GM12878 (cell line): ENCODE results near the gene PDSS2. TPM values are rescaled to one million over a fixed set of nuclear protein-coding genes. Genes with fewer than 3 reads are reported as not detected.
A peak's percentile ranks its signal among the peaks of the same experiment; 100 is the strongest.

Source experiments
- ATAC-seq: fragments of 200-7000 bp; cut with Tn5 transposase; 3 replicates; pipeline ENCODE4 v1.9.1; 2020; ENCODE audit warnings: mild to moderate bottlenecking, moderate library complexity
- BruUV-seq: library from RNA; stranded (reverse); fragments of 400-500 nt; replicated peaks from 2 replicates; lab custom pipeline; 2021; lab: Mats Ljungman, UMichigan
- CTCF ChIA-PET: fragments of 300-600 bp; sonication (Branson Sonifier 250); formaldehyde crosslinking; extraction: SDS; loops from one replicate; lab custom pipeline; 2021; ENCODE audit warnings: inconsistent platforms; lab: Yijun Ruan, JAX
- POLR2A ChIA-PET: fragments of 350-600 bp; formaldehyde crosslinking; extraction: SDS; loops from one replicate; lab custom pipeline; 2021; ENCODE audit warnings: inconsistent platforms; lab: Charles Lee
- RAD21 ChIA-PET: fragments of 300-600 bp; sonication (Branson Sonifier 250); formaldehyde crosslinking; loops from one replicate; lab custom pipeline; 2023; ENCODE audit warnings: antibody characterized with exemption; ENCODE audit not compliant: unreplicated experiment; lab: Charles Lee
- SMC1A ChIA-PET: fragments of 300-600 bp; sonication (Branson Sonifier 250); formaldehyde crosslinking; loops from one replicate; lab custom pipeline; 2023; ENCODE audit not compliant: unreplicated experiment, uncharacterized antibody; lab: Charles Lee
- DNase-seq: peaks from one replicate; pipeline ENCODE4 v3.0.0-alpha.2; 2011; ENCODE audit warnings: low read depth, low spot score
- FAIRE-seq: peaks from 3 replicates; lab custom pipeline; 2011; peaks lifted over from hg19 to GRCh38; lab: Jason Lieb, UNC
- H2AFZ ChIP-seq: 2 replicates; pipeline ENCODE4 v1.6.0; 2011; ENCODE audit warnings: low read depth, low read length, control low read depth; ENCODE audit not compliant: control insufficient read depth
- H3K27ac ChIP-seq: 2 replicates; pipeline ENCODE4 v1.5.1; 2011; ENCODE audit warnings: control low read depth; ENCODE audit not compliant: control insufficient read depth, insufficient read depth
- H3K27me3 ChIP-seq, 2 experiments: replicated peaks in 1 of 2; 2 replicates each; pipeline versions ENCODE4 v1.6.0 to v1.6.1; 2011; ENCODE audit warnings: low read length in 1 of 2; ENCODE audit not compliant: control insufficient read depth in 2 of 2, insufficient read depth in 2 of 2
- H3K36me3 ChIP-seq, 2 experiments: 2 replicates each; pipeline ENCODE4 v1.5.1; 2011; ENCODE audit warnings: low read length in 1 of 2; ENCODE audit not compliant: control insufficient read depth in 2 of 2, insufficient read depth in 2 of 2
- H3K4me1 ChIP-seq: 2 replicates; pipeline ENCODE4 v1.6.1; 2011; ENCODE audit warnings: mild to moderate bottlenecking, low read length, moderate library complexity, mixed read lengths; ENCODE audit not compliant: control insufficient read depth, insufficient read depth
- H3K4me2 ChIP-seq: 2 replicates; pipeline ENCODE4 v1.6.0; 2011; ENCODE audit warnings: control low read depth; ENCODE audit not compliant: control insufficient read depth, insufficient read depth
- H3K4me3 ChIP-seq: fragments of 200-600 bp; sonication (generic); 2 replicates; pipeline ENCODE4 v1.5.1; 2016
- H3K79me2 ChIP-seq: 2 replicates; pipeline ENCODE4 v1.6.0; 2011; ENCODE audit warnings: low read length; ENCODE audit not compliant: control insufficient read depth, insufficient read depth
- H3K9ac ChIP-seq: 2 replicates; pipeline ENCODE4 v1.8.0; 2011; ENCODE audit warnings: low read length, control low read depth, mixed read lengths; ENCODE audit not compliant: control insufficient read depth, insufficient read depth
- H3K9me3 ChIP-seq: replicated peaks from 3 replicates; pipeline ENCODE4 v1.5.1; 2011; ENCODE audit warnings: mild to moderate bottlenecking, low read length; ENCODE audit not compliant: control insufficient read depth, insufficient read depth
- H4K20me1 ChIP-seq: 2 replicates; pipeline ENCODE4 v1.6.0; 2011; ENCODE audit not compliant: control insufficient read depth, insufficient read depth
- CBX5 ChIP-seq: sonication (generic); IDR thresholded peaks from 2 replicates; pipeline ENCODE4 v1.6.1; 2016; ENCODE audit warnings: low read depth, moderate library complexity, mild to moderate bottlenecking, inconsistent platforms
- IKZF2 ChIP-seq, 2 experiments: fragments of 450-650 bp; IDR thresholded peaks; 2 replicates each; pipeline ENCODE4 v1.6.1; 2017; ENCODE audit warnings: mild to moderate bottlenecking in 2 of 2, moderate library complexity in 2 of 2
- MXI1 ChIP-seq: fragments of 150-350 bp; IDR thresholded peaks from 2 replicates; pipeline ENCODE4 v1.6.1; 2011; ENCODE audit warnings: low read depth, mild to moderate bottlenecking, inconsistent platforms, low read length, improper control_type of control experiment
- NFYB ChIP-seq: IDR thresholded peaks from 2 replicates; pipeline ENCODE4 v1.6.1; 2011; ENCODE audit warnings: low read depth, mild to moderate bottlenecking, low read length, improper control_type of control experiment, moderate library complexity; ENCODE audit not compliant: insufficient read depth
- ZNF207 ChIP-seq: fragments of 450-650 bp; IDR thresholded peaks from 2 replicates; pipeline ENCODE4 v1.6.1; 2014; ENCODE audit warnings: antibody characterized with exemption, mild to moderate bottlenecking, borderline replicate concordance
- WGBS: methylation state at CpG from one replicate; pipeline ENCODE4 v1.1.6; 2016; ENCODE audit warnings: low lambda C conversion rate; ENCODE audit not compliant: insufficient replicate concordance, insufficient coverage; ENCODE audit errors: missing lambda C conversion rate; 5-methylcytosine and 5-hydroxymethylcytosine counted together
- in situ Hi-C: fragments of 300-500 bp; cut with MboI; formaldehyde crosslinking; loops from 9 replicates; pipeline ENCODE4 v1.14.3; 2018; ENCODE audit warnings: mixed read lengths
- intact Hi-C: fragments of 100-400 bp; cut with micrococcal nuclease; formaldehyde crosslinking; loops from one replicate; pipeline ENCODE4 v1.14.2; 2022; ENCODE audit not compliant: unreplicated experiment
- polyA plus RNA-seq, 11 experiments: library from polyadenylated mRNA; depleted of rRNA in 4 of 11; unstranded in 6 of 11; stranded (reverse) in 5 of 11; fragments of >200 nt; fragmentation: Nextera tagmentation in 4 of 11; fragmentation: Illumina TruSeq in 1 of 11; extraction: Ambion mirVana in 4 of 11; extraction: Trizol in 1 of 11; gene quantifications; 1 replicate in 1 of 11; 2 replicates in 10 of 11; pipeline versions ENCODE4 v1.2.1 to v1.2.3, GENCODE V29; 2011 to 2016; ENCODE audit warnings: inconsistent platforms in 2 of 11, missing spikeins in 2 of 11, low read depth in 1 of 11
- total RNA-seq, 4 experiments: library from RNA; depleted of rRNA in 3 of 4; stranded (reverse); fragments of >200 nt in 3 of 4; fragmentation: Illumina TruSeq in 1 of 4; extraction: Trizol in 1 of 4; gene quantifications; 2 replicates each; pipeline versions ENCODE4 v1.2.1 to v1.2.3, GENCODE V29; 2013 to 2021
- TF ChIP-seq, protein P1 (sequence below): fragments of 450-650 bp; IDR thresholded peaks from 2 replicates; pipeline ENCODE4 v1.6.1; 2017; ENCODE audit warnings: mild to moderate bottlenecking, moderate library complexity
- TF ChIP-seq, protein P2 (sequence below): fragments of 450-650 bp; IDR thresholded peaks from 2 replicates; pipeline ENCODE4 v1.6.1; 2016; ENCODE audit warnings: mild to moderate bottlenecking
- TF ChIP-seq, protein P3 (sequence below): IDR thresholded peaks from 2 replicates; pipeline ENCODE4 v1.6.1; 2012; ENCODE audit warnings: low read depth, low read length, improper control_type of control experiment
- TF ChIP-seq, protein P4 (sequence below), 3 experiments: IDR thresholded peaks in 2 of 3; conservative IDR thresholded peaks in 1 of 3; 2 replicates each; pipeline ENCODE4 v1.5.1; 2011; ENCODE audit warnings: low read depth in 3 of 3, low read length in 3 of 3, mild to moderate bottlenecking in 3 of 3, control low read depth in 2 of 3, moderate library complexity in 2 of 3, inconsistent platforms in 1 of 3, mixed read lengths in 1 of 3; ENCODE audit not compliant: control insufficient read depth in 2 of 3, insufficient read depth in 1 of 3; ENCODE audit errors: extremely low read depth in 1 of 3
- TF ChIP-seq, protein P5 (sequence below): fragments of 150-350 bp; IDR thresholded peaks from 2 replicates; pipeline ENCODE4 v1.6.1; 2014; ENCODE audit warnings: mild to moderate bottlenecking, low read depth, low read length

The PDSS2 gene
- total and polyA plus RNA-seq, 10 of the 15 experiments (the other 5 are each of a cell fraction or from before 2014, with no cell fraction given), result 7.7 to 15.5 (median 9.6) TPM

DNA sequence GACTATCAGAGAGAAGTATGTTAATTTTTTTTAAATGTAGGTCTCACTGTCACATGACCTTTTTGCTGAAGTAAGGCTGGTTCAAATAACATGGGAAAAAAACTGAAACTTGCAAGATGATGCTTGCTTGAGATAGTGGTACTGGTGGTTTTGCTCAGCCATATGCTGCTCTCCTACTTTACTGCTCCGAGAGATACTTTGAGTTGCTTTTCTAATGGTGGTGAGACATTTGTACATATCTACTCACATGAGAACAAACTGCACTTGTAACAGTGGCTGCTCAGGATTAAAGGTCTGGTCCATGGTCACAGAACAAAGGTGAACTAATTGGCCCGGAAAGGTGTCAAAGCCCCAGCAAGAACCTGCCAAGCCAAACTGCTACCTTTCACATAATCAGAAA is 237.8 kb downstream of the PDSS2 start (continued):
- TF ChIP-seq ZNF207, result no peak
- TF ChIP-seq, protein P1, sequence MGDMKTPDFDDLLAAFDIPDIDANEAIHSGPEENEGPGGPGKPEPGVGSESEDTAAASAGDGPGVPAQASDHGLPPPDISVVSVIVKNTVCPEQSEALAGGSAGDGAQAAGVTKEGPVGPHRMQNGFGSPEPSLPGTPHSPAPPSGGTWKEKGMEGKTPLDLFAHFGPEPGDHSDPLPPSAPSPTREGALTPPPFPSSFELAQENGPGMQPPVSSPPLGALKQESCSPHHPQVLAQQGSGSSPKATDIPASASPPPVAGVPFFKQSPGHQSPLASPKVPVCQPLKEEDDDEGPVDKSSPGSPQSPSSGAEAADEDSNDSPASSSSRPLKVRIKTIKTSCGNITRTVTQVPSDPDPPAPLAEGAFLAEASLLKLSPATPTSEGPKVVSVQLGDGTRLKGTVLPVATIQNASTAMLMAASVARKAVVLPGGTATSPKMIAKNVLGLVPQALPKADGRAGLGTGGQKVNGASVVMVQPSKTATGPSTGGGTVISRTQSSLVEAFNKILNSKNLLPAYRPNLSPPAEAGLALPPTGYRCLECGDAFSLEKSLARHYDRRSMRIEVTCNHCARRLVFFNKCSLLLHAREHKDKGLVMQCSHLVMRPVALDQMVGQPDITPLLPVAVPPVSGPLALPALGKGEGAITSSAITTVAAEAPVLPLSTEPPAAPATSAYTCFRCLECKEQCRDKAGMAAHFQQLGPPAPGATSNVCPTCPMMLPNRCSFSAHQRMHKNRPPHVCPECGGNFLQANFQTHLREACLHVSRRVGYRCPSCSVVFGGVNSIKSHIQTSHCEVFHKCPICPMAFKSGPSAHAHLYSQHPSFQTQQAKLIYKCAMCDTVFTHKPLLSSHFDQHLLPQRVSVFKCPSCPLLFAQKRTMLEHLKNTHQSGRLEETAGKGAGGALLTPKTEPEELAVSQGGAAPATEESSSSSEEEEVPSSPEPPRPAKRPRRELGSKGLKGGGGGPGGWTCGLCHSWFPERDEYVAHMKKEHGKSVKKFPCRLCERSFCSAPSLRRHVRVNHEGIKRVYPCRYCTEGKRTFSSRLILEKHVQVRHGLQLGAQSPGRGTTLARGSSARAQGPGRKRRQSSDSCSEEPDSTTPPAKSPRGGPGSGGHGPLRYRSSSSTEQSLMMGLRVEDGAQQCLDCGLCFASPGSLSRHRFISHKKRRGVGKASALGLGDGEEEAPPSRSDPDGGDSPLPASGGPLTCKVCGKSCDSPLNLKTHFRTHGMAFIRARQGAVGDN, result no peak

DNA sequence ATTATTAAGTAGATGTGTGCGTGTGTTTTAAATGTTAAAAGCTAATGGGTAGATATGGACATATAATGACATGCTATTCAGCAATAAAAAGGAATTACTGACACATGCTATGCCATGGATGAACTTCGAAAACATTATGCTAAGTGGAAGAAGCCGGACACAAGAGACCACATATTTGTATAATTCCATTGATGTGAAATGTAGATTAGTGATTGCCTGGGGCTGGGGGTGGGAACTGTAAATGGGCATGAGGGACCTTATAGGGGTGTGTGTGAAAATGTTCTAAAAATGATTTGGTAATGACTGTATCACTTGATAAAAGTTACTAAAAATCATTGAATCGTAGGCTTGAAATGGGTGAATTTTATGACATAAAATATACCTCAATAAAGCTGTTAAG is 239.5 kb downstream of the PDSS2 start:
- CTCF ChIA-PET, result no interaction called here
- Histone ChIP-seq H3K4me3 (no peak overlapping the region), H3K9me3 (no peaks in the 10 kb centered on the region), H3K9ac (no peak overlapping the region), H3K27ac (no peak overlapping the region), H3K27me3 (no peaks in the 10 kb centered on the region), H3K4me2 (no peak overlapping the region), H3K4me1 (no peaks in the 10 kb centered on the region), H4K20me1 (no peaks in the 10 kb centered on the region), H3K79me2 (no peaks in the 10 kb centered on the region), H3K36me3 (no peaks in the 10 kb centered on the region), H2AFZ (no peak overlapping the region)
- POLR2A ChIA-PET, result no interaction called here
- RAD21 ChIA-PET, result no interaction called here
- in situ Hi-C loops (no loop called here), intact Hi-C loops (no loop called here)
- DNase-seq, result no peak
- SMC1A ChIA-PET, result no interaction called here
- TF ChIP-seq CBX5 (no peak), MXI1 (no peak), NFYB (no peak), IKZF2 (IDR thresholded peaks at IDR 0.05) (no peak)
- TF ChIP-seq, protein P2, sequence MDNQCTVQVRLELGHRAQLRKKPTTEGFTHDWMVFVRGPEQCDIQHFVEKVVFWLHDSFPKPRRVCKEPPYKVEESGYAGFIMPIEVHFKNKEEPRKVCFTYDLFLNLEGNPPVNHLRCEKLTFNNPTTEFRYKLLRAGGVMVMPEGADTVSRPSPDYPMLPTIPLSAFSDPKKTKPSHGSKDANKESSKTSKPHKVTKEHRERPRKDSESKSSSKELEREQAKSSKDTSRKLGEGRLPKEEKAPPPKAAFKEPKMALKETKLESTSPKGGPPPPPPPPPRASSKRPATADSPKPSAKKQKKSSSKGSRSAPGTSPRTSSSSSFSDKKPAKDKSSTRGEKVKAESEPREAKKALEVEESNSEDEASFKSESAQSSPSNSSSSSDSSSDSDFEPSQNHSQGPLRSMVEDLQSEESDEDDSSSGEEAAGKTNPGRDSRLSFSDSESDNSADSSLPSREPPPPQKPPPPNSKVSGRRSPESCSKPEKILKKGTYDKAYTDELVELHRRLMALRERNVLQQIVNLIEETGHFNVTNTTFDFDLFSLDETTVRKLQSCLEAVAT, result no peak
- TF ChIP-seq, protein P3, sequence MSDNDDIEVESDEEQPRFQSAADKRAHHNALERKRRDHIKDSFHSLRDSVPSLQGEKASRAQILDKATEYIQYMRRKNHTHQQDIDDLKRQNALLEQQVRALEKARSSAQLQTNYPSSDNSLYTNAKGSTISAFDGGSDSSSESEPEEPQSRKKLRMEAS, result no peak
- TF ChIP-seq, protein P4, sequence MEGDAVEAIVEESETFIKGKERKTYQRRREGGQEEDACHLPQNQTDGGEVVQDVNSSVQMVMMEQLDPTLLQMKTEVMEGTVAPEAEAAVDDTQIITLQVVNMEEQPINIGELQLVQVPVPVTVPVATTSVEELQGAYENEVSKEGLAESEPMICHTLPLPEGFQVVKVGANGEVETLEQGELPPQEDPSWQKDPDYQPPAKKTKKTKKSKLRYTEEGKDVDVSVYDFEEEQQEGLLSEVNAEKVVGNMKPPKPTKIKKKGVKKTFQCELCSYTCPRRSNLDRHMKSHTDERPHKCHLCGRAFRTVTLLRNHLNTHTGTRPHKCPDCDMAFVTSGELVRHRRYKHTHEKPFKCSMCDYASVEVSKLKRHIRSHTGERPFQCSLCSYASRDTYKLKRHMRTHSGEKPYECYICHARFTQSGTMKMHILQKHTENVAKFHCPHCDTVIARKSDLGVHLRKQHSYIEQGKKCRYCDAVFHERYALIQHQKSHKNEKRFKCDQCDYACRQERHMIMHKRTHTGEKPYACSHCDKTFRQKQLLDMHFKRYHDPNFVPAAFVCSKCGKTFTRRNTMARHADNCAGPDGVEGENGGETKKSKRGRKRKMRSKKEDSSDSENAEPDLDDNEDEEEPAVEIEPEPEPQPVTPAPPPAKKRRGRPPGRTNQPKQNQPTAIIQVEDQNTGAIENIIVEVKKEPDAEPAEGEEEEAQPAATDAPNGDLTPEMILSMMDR (IDR thresholded peaks at IDR 0.05 in 2 of 3, conservative IDR thresholded peaks at IDR 0.05 in 1 of 3; ENCODE audit: control insufficient read depth in 2 of 3, extremely low read depth in 1 of 3, insufficient read depth in 1 of 3, low read depth in 3 of 3, low read length in 3 of 3), result no peak
- TF ChIP-seq, protein P5, sequence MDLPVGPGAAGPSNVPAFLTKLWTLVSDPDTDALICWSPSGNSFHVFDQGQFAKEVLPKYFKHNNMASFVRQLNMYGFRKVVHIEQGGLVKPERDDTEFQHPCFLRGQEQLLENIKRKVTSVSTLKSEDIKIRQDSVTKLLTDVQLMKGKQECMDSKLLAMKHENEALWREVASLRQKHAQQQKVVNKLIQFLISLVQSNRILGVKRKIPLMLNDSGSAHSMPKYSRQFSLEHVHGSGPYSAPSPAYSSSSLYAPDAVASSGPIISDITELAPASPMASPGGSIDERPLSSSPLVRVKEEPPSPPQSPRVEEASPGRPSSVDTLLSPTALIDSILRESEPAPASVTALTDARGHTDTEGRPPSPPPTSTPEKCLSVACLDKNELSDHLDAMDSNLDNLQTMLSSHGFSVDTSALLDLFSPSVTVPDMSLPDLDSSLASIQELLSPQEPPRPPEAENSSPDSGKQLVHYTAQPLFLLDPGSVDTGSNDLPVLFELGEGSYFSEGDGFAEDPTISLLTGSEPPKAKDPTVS, result no peak
- ATAC-seq, result no peak
- peak; percentile 38 for FAIRE-seq
- 96% methylated on average over 4 of the region's 4 CpGs for WGBS
- no TSS peak for BruUV-seq
